OCI-M2 (cell line): ENCODE results near the gene BAZ2B.

Experiments used
- DNase-seq: peaks from one replicate; lab custom pipeline; 2025; ENCODE audit not compliant: unreplicated experiment; lab: John Stamatoyannopoulos, UW

Gene BAZ2B

DNA sequence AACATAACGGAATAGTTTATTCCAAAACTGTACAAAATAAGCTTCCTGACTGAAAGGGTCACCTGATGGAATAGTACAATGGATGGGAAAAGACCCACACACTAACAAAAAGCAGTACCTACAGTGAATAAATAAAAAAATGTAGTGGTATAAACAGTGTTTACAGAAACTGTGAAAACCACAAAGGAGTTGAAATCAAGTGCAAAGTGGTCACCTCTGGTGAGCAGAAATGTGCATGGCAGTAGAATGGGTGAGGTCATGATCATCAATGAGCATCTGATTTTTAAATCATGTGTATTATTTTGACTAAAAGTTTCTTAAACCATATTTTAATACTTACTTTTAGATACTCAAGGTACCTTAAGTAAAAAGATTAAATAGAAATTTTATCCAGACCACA is 341.2 kb downstream of the BAZ2B start:
- DNase-seq, result no peak

- DNase-seq, result no peak
These were observed 344.2 kb downstream of the BAZ2B start for GRCh38 chr2:159272156-159272555.

DNA sequence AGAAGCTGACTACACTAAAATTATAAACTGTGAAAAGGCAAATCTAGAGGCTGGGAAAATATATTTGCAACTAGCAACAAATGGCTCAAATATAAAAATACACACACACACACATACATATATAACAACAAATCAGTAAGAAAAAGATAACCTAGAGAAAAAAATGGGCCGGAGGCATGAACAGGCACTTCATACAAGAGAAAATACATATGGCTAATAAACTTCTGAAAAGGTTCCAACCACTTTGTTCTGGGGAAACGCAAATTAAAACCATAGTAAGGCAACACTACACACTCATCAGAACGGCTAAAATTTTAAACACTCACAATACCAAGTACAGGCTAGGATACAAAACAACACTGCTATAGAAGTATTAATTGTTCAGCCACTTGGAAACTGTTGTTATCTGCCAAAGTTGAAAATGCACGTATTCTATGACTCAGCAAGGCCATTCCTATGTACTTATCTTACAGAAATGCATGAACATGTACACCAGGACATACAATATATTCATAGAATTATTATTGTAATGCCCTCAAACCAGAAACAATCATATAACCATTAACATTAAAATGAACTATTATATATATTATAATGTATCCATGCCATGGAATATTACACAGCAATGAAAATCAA is 345.5 kb downstream of the BAZ2B start:
- no peak for DNase-seq
